Right lobe of liver (tissue), 4 donors: ENCODE results near the gene KCNJ2.

ENCODE experiments used
- CTCF ChIP-seq, 4 donors: fragments of 200-600 bp in 3 of 4; fragments of 450-650 bp in 1 of 4; IDR thresholded peaks; one replicate each; pipeline versions ENCODE4 v1.5.1 to v1.8.0; 2016 to 2022; ENCODE audit warnings: antibody characterized with exemption in 4 of 4, mild to moderate bottlenecking in 2 of 4
- POLR2A ChIP-seq: fragments of 450-650 bp; IDR thresholded peaks from one replicate; pipeline ENCODE4 v1.6.1; 2017; ENCODE audit warnings: antibody characterized with exemption, mild to moderate bottlenecking
- donor health status: DM: no; HTN: no; CAD: no.
- donor health status: DM: no; HTN: no; CAD: no.
- donor health status: DM: no; HTN: yes; CAD: no.

- TF ChIP-seq POLR2A (no peak), CTCF (IDR thresholded peaks at IDR 0.05) (no peak)
These were observed 32.6 kb downstream of the KCNJ2 start for GRCh38 chr17:70201872-70202419.
